Activated naive CD8-positive, alpha-beta T cell treated with anti-CD3 and anti-CD28 coated beads, Interleukin-2, amount 50 U/mL, for 24 hours (primary cell): ENCODE measurements around the gene TTLL5.
A peak's percentile ranks its signal among the peaks of the same experiment; 100 is the strongest.
"Not testable (repeated sequence)": the region's sequence is repeated elsewhere in the genome, so short reads cannot be mapped to it uniquely, and the experiment has no call there.

Source experiments
- ATAC-seq: fragments of 150-1000 bp; cut with Tn5 transposase; one replicate; pipeline ENCODE4 v1.10.0; 2021
- DNase-seq: peaks from one replicate; pipeline ENCODE4 v3.0.0; 2021
- H3K27ac Mint-ChIP-seq: one replicate; pipeline ENCODE4 v1.8.0; 2021; ENCODE audit warnings: mild to moderate bottlenecking, mixed read lengths
- H3K27me3 Mint-ChIP-seq: one replicate; pipeline ENCODE4 v1.8.0; 2021; ENCODE audit warnings: mixed read lengths
- H3K36me3 Mint-ChIP-seq: one replicate; pipeline ENCODE4 v1.8.0; 2021; ENCODE audit warnings: low read depth, mixed read lengths
- H3K4me1 Mint-ChIP-seq: one replicate; pipeline ENCODE4 v1.8.0; 2021; ENCODE audit warnings: mixed read lengths
- H3K4me3 Mint-ChIP-seq: one replicate; pipeline ENCODE4 v1.8.0; 2021; ENCODE audit warnings: mild to moderate bottlenecking, moderate library complexity, mixed read lengths
- H3K9me3 Mint-ChIP-seq: one replicate; pipeline ENCODE4 v1.8.0; 2021; ENCODE audit warnings: mixed read lengths

Gene TTLL5

DNA sequence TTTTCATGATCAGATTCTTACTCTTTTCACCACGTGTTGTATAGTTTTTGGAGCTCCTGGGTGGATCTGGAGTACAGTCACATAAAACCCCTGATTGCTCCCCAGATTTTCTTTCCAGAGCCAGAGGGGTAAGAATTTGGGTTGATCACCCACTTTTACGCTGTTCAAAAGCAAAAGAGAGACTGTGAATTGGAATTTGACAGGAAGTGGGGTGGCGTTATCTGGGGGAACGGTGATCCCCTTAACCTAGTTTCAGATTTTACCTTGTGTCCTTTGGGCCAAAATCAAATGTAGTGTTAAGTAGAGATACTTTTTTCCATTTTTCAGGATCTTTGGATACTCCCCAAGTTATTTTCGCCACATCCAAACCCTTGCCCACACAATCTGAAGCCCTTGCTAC is 245.2 kb downstream of the TTLL5 start:
- Mint-ChIP-seq H3K9me3 (no peaks in the 10 kb centered on the region), H3K27ac (no peak overlapping the region), H3K27me3 (no peaks in the 10 kb centered on the region), H3K4me1 (no peaks in the 10 kb centered on the region), H3K36me3 (no peaks in the 10 kb centered on the region), H3K4me3 (no peak overlapping the region)
- ATAC-seq (no peak), DNase-seq (no peak)

DNA sequence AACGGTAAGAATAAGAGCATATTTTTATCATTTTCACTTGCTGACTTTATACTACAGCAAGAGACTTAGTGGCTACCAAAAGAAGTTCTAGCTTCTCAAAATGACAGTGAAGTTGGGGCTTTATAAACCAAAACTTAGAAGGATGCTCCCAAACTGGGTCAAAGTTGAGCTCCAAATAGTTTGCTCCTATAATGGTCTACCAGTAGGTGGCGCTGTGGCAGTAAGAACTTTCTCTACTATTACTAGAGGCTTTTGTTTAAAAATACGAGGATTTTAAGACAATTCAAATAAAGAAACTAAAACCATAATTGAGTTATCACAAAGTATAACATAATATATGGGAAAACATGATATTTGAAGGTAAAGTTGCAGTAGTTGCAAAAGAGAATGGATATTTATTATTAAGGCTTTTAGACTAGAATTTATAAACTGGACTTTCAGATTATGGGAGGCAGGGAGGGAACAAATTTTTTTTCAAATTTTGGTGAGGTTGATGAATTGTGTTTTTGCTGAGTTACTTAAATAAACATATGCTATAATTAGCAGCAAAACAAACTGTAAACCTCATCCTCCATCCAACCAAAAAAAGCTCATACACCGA is 245.7 kb downstream of the TTLL5 start:
- Mint-ChIP-seq H3K4me3 (no peak overlapping the region), H3K27ac (no peak overlapping the region), H3K4me1 (no peaks in the 10 kb centered on the region), H3K9me3 (no peaks in the 10 kb centered on the region), H3K27me3 (no peaks in the 10 kb centered on the region), H3K36me3 (no peaks in the 10 kb centered on the region)
- no peak for ATAC-seq
- DNase-seq = peak; percentile 71

DNA sequence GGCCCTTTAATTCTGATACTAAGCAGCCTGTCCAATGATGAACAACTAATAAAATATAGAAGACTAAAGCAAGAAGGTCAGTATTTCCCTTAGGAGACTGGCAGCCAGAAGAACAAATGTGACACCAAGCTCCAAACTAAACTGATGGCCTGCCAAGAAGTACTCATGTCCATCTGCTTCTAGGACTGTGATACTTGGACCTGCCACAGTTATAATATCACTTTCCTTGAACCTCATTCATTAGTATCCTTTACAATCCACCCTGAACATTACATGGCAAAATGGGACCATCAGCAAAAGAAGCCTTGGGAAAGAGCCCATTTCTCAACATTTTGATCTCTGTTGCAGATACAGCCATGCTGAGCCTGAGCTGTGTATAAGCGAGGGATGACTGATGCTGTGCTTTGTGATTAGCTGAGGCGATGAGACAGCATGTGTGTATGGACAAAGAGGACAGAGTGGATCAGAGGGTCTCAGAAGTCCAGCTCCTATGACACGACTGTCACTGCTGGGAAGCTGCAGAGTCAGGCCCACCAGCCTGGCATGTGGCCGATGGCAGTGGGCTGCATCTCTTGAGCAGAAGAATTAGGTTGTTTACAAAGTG is 246.8 kb downstream of the TTLL5 start:
- H3K9me3 Mint-ChIP-seq = no peaks in the 10 kb centered on the region
- H3K4me3 Mint-ChIP-seq = no peak overlapping the region
- no peaks in the 10 kb centered on the region for H3K4me1 Mint-ChIP-seq
- no peak for ATAC-seq
- H3K27me3 Mint-ChIP-seq = no peaks in the 10 kb centered on the region
- DNase-seq = no peak
- H3K27ac Mint-ChIP-seq = no peak overlapping the region
- H3K36me3 Mint-ChIP-seq = no peaks in the 10 kb centered on the region

DNA sequence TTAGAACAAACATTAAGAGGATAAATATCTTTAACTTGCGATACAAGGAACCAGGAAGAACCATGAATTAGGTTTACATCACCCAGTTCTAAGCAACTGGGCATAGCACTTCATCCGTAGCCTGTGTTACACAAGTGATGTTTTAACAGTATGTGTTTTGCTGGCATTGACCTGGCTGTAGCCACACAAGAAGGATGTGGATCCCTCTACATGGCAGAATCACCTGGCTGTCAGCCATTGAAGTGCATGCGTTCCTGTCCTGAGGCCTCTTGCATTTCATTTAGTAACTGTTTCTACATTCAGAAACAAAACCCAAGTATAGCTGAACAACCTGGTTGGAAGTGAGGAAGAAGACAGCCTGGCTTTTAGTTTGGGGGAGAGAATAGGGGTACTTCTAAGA is 248.6 kb downstream of the TTLL5 start:
- Mint-ChIP-seq H3K4me1 (no peaks in the 10 kb centered on the region), H3K9me3 (no peaks in the 10 kb centered on the region), H3K4me3 (no peak overlapping the region), H3K36me3 (no peaks in the 10 kb centered on the region), H3K27me3 (no peaks in the 10 kb centered on the region), H3K27ac (no peak overlapping the region)
- DNase-seq (no peak), ATAC-seq (no peak)

DNA sequence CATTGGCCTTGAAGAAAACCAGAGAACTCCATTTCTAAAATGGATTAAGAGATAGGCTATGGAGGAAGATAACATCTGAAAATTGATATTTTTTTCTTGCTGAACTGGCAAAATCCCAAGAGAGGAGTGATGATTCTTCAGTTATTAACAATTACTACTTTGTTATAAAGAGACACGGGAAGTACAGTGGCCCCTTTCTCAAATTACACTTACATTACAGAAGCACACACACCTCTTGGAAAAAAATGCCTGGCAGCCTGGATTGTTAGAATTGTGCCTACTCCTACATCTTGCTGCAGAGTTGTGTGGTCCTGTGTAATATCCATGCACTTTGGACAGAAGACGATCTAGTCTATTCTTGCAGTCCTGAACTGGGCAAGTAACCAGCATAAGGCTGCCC is 249.0 kb downstream of the TTLL5 start:
- H3K4me1 Mint-ChIP-seq = no peaks in the 10 kb centered on the region
- H3K27ac Mint-ChIP-seq = no peak overlapping the region
- DNase-seq (no peak), ATAC-seq (no peak)
- H3K4me3 Mint-ChIP-seq = no peak overlapping the region
- H3K27me3 Mint-ChIP-seq = no peaks in the 10 kb centered on the region
- no peaks in the 10 kb centered on the region for H3K9me3 Mint-ChIP-seq
- no peaks in the 10 kb centered on the region for H3K36me3 Mint-ChIP-seq

DNA sequence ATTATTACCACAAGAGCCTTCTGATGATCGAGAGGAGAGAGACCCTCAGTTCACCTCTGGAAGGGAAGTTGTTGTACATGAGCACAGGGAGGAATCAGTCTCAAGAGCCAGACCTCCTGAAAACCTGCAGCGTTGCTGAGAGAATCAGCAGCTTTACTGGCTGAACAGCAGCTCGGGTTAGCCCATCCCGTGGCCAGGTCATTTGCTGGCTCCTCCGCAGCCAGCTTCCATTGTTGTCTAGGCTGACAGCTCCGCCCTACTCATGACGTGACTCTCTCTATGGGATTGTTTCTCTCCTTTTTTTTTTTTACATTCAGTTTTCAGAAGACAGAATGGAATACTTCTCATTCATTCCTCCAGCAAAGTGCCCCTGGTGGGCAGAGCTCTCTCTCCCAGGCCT is 250.8 kb downstream of the TTLL5 start:
- Mint-ChIP-seq H3K27me3 (no peaks in the 10 kb centered on the region), H3K36me3 (no peaks in the 10 kb centered on the region), H3K4me3 (no peak overlapping the region), H3K9me3 (no peaks in the 10 kb centered on the region), H3K4me1 (no peaks in the 10 kb centered on the region), H3K27ac (no peak overlapping the region)
- DNase-seq (no peak), ATAC-seq (no peak)

DNA sequence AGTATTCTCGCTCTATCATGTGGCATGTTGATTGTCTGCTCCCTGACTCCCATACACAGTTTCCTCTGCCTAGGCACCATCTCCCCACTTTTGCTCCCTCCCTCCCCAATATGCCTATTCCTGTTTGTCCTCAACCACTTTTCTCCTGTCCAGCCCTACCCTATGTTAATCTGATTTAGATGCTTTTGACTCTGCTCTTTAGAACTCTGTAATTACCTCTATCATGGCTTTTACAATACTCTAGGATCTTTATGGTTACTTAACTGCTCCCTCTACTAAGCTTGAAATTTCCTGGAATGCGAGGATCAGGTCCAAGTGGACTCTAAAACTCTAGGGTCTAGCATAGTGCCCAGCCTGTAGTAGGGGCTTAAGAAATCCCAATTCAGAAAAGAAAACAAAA is 252.1 kb downstream of the TTLL5 start:
- no peaks in the 10 kb centered on the region for H3K36me3 Mint-ChIP-seq
- H3K9me3 Mint-ChIP-seq = no peaks in the 10 kb centered on the region
- no peak for ATAC-seq
- peaks cover under 1% of the 10 kb centered on the region for H3K4me1 Mint-ChIP-seq
- no peak overlapping the region for H3K4me3 Mint-ChIP-seq
- no peak overlapping the region for H3K27ac Mint-ChIP-seq
- no peaks in the 10 kb centered on the region for H3K27me3 Mint-ChIP-seq
- no peak for DNase-seq

DNA sequence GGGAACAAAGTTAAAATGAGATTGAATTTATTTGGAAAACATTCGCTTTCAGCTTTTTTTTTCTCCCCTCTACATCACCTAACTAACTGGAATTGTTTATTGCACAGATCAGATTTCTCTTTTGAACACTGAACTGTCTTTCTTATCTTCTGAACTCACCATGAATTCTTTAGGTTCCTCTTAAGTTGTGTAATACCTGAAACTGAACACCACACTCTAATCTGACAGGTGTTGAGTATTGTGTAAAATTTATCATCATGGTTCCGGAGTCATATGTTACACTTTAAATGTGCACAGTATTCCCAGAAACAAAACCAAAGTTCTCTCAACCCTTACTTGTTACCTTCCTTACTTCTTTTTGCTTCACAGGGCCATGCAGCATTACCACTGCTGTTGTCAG is 254.0 kb downstream of the TTLL5 start:
- Mint-ChIP-seq H3K27ac (no peak overlapping the region), H3K36me3 (no peaks in the 10 kb centered on the region), H3K4me1 (peaks cover 2% of the 10 kb centered on the region), H3K4me3 (no peak overlapping the region), H3K27me3 (no peaks in the 10 kb centered on the region), H3K9me3 (no peaks in the 10 kb centered on the region)
- ATAC-seq = no peak
- no peak for DNase-seq

GRCh38 chr14:75917322-75917945 is 256.4 kb downstream of the TTLL5 start:
- peaks cover 7% of the 10 kb centered on the region for H3K36me3 Mint-ChIP-seq
- H3K4me3 Mint-ChIP-seq = no peak overlapping the region
- ATAC-seq = no peak
- no peak for DNase-seq
- H3K27ac Mint-ChIP-seq = peak overlapping the region; percentile 24
- H3K9me3 Mint-ChIP-seq = peaks cover 8% of the 10 kb centered on the region
- H3K27me3 Mint-ChIP-seq = no peaks in the 10 kb centered on the region
- peaks cover 2% of the 10 kb centered on the region for H3K4me1 Mint-ChIP-seq

DNA sequence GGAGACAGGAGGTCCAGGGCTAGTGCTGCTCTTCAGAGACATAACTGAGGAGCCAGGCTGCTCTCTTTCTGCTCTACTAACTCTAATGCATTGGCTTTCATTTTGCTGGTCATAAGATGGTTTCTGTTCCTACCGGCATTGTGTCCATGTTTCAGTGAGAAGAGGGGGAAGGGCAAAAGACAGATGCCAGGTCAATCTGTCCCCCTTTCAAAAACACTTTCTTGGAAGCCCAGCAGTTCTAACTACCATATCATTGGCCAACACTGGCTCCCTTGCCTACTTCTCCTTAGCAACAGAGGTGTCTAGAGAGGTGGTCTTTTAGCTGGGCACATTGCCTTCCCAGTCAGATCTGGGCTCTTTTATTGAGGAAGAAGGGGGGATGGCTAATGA is 256.9 kb downstream of the TTLL5 start:
- peak overlapping the region; percentile 35 for H3K27ac Mint-ChIP-seq
- DNase-seq (no peak), ATAC-seq (no peak)
- H3K27me3 Mint-ChIP-seq = no peaks in the 10 kb centered on the region
- H3K4me1 Mint-ChIP-seq = peaks cover 2% of the 10 kb centered on the region
- H3K4me3 Mint-ChIP-seq = no peak overlapping the region
- H3K9me3 Mint-ChIP-seq = peaks cover 8% of the 10 kb centered on the region
- H3K36me3 Mint-ChIP-seq = peaks cover 7% of the 10 kb centered on the region

DNA sequence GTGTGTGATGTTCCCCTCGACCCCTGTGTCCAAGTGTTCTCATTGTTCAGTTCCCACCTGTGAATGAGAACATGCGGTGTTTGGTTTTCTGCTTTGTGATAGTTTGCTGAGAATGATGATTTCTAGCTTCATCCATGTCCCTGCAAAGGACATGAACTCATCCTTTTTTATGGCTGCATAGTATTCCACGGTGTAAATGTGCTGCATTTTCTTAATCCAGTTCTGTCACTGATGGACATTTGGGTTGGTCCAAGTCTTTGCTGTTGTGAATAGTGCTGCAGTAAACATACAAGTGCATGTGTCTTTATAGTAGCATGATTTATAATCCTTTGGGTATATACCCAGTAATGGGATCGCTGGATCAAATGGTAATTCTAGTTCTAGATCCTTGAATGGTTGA is 259.4 kb downstream of the TTLL5 start:
- H3K4me3 Mint-ChIP-seq, ATAC-seq, H3K4me1 Mint-ChIP-seq, H3K27me3 Mint-ChIP-seq, H3K9me3 Mint-ChIP-seq, H3K36me3 Mint-ChIP-seq, H3K27ac Mint-ChIP-seq, DNase-seq: not testable (repeated sequence)

DNA sequence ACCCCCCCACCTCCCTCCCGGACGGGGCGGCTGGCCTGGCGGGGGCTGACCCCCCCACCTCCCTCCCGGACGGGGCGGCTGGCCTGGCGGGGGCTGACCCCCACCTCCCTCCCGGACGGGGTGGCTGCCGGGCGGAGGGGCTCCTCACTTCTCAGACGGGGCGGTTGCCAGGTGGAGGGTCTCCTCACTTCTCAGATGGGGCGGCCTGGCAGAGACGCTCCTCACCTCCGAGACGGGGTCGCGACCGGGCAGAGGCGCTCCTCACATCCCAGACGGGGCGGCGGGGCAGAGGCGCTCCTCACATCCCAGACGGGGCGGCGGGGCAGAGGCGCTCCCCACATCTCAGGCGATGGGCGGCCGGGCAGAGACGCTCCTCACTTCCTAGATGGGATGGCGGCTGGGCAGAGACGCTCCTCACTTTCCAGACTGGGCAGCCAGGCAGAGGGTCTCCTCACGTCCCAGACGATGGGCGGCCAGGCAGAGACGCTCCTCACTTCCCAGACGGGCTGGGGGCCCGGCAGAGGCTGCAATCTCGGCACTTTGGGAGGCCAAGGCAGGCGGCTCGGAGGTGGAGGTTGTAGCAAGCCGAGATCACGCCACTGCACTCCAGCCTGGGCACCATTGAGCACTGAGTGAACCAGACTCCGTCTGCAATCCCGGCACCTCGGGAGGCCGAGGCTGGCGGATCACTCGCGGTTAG is 264.2 kb downstream of the TTLL5 start:
- ATAC-seq, DNase-seq, H3K4me1 Mint-ChIP-seq, H3K27me3 Mint-ChIP-seq, H3K4me3 Mint-ChIP-seq, H3K27ac Mint-ChIP-seq, H3K9me3 Mint-ChIP-seq, H3K36me3 Mint-ChIP-seq: not testable (repeated sequence)

DNA sequence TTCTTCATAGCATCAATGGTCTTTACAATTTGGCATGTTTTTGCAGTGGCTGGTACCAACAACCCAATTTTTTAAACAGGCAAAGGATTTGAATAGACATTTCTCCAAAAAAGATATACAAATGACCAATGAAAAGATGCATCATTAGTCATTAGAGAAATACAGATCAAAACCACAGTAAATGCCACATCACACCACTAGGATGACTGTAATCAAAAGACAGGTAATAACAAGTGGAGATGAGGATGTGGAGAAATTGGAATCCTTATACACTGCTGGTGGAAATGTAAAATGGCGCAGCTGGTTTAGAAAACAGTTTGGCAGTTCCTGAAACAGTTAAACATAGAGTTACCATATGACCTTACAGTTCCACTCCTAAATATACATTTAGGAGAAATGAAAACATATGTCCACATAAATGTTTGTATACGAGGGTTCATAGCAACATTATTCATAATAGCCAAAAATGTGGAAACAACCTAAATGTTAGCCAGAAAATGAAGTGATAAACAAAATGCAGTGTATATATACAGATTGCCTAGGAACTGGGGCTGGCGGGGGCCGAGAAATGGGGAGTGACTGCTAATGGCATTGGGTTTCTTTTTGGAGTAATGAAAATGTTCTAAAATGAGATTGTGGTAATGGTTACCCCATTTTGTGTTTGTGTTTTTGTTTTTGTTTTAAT is 265.5 kb downstream of the TTLL5 start:
- H3K36me3 Mint-ChIP-seq = peaks cover 4% of the 10 kb centered on the region
- ATAC-seq = no peak
- no peak overlapping the region for H3K4me3 Mint-ChIP-seq

DNA sequence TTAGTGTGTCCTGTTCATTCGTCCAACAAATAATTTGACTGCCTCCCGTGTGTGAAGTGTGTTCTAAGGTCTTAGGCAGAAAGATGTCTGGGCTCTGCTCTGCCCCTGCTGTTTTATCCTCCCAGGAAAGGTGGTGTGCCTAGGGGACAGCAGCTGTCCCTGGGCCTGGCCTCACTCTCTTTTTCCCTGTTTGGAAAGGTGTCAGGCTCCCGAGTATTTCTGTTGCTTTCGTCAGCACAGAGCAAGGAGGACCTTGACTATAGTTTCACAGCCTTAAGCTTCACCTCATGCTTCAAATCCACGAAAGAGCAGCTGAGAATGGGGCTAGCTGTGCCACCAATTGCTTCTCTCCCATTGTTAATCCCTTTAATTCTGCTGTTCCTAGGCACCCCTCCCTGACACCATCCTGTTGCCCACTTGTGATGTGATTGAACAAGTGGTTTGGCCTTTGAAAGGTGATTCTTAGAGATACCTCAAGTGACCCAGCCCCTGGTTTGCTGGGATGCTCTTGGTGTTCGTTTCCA is 266.6 kb downstream of the TTLL5 start:
- no peaks in the 10 kb centered on the region for H3K9me3 Mint-ChIP-seq
- H3K36me3 Mint-ChIP-seq = peaks cover 4% of the 10 kb centered on the region
- no peak overlapping the region for H3K27ac Mint-ChIP-seq
- H3K27me3 Mint-ChIP-seq = no peaks in the 10 kb centered on the region
- no peak overlapping the region for H3K4me3 Mint-ChIP-seq
- ATAC-seq (no peak), DNase-seq (no peak)
- H3K4me1 Mint-ChIP-seq = no peaks in the 10 kb centered on the region

More for the DNA sequence above, 265.5 kb downstream of the TTLL5 start:
- no peaks in the 10 kb centered on the region for H3K9me3 Mint-ChIP-seq
- DNase-seq = no peak
- H3K4me1 Mint-ChIP-seq = no peaks in the 10 kb centered on the region
- H3K27me3 Mint-ChIP-seq = no peaks in the 10 kb centered on the region
- H3K27ac Mint-ChIP-seq = no peak overlapping the region
